Measurements from ENCODE around the gene CMTM5. TPM values are rescaled to one million over a fixed set of nuclear protein-coding genes. Genes with fewer than 3 reads are reported as not detected.

Gene CMTM5
- total and polyA plus RNA-seq, 8 donors = 0.61 to 1.3 (median 1.1) TPM; not detected in 4

DNA sequence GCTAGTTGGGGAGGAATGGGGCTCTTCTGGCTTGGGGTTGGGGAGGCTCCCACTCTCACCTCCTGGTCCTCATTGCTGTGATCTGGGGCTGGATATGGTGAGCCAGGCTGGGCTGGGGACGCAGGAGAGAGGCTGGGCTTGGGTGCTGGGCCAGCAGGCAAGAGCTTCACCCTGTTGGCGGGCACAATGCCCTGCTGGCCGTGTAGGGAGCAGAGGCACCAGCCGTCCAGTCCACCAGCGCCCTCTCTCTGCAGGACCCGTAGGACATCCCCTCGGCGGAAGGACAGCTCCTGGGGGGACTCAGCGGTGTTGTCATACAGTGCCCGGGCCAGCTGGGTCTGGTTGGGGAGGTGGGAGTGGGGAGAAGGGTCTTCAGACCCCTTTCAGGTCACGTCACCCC is 16.4 kb upstream of the CMTM5 start:
- 67 to 83% (median 75%) methylated on average over 1 to 11 of the region's 11 CpGs for WGBS, 5 donors

DNA sequence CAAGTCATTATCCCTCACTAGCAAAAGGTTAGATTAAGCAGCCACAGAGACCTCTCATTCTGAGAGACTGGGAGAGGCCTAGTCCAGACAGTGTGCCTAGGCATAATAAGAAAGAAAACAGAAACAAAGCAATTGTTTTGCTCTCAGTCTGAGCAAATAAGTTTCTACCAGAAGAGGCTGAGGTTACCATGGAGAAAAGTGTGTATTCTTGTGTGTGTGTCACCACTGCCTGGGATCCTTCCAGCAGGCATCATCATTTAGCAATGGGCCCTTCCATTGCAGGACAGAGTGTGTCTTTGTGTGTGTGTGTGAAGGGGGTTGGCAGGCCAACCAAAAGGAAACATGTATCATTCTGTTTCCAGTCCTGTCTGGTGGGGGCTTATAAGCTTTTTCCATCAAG is 15.5 kb upstream of the CMTM5 start:
- H3K27ac ChIP-seq = peak overlapping the region in 3 of 5 donors; percentile 22 to 67 (median 52)
- peak in 1 of 2 donors; percentile 56 for DNase-seq
- intact Hi-C loops (cut with DNase I; ENCODE audit: low total_unique reads) = no loop called here
- peaks cover 0 to 37% (median 14%) of the 10 kb centered on the region in 4 donors for H3K36me3 ChIP-seq
- H3K4me1 ChIP-seq = peaks cover 8 to 69% (median 34%) of the 10 kb centered on the region in 4 donors
- no peaks in the 10 kb centered on the region for H3K9me3 ChIP-seq
- TF ChIP-seq, protein P1, sequence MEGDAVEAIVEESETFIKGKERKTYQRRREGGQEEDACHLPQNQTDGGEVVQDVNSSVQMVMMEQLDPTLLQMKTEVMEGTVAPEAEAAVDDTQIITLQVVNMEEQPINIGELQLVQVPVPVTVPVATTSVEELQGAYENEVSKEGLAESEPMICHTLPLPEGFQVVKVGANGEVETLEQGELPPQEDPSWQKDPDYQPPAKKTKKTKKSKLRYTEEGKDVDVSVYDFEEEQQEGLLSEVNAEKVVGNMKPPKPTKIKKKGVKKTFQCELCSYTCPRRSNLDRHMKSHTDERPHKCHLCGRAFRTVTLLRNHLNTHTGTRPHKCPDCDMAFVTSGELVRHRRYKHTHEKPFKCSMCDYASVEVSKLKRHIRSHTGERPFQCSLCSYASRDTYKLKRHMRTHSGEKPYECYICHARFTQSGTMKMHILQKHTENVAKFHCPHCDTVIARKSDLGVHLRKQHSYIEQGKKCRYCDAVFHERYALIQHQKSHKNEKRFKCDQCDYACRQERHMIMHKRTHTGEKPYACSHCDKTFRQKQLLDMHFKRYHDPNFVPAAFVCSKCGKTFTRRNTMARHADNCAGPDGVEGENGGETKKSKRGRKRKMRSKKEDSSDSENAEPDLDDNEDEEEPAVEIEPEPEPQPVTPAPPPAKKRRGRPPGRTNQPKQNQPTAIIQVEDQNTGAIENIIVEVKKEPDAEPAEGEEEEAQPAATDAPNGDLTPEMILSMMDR (IDR thresholded peaks at IDR 0.05) = no peak
- TF ChIP-seq EP300 (IDR thresholded peaks at IDR 0.05) = no peak
- TF ChIP-seq POLR2A (IDR thresholded peaks at IDR 0.05) = no peak
- TF ChIP-seq POLR2AphosphoS5 (IDR thresholded peaks at IDR 0.05) = no peak
- no peak overlapping the region for H3K4me3 ChIP-seq
- H3K27me3 ChIP-seq = peaks cover 0 to 26% (median 24%) of the 10 kb centered on the region in 3 donors

More for the DNA sequence above, 16.4 kb upstream of the CMTM5 start:
- no peaks in the 10 kb centered on the region for H3K9me3 ChIP-seq
- TF ChIP-seq EP300 (IDR thresholded peaks at IDR 0.05) (no peak), POLR2AphosphoS5 (IDR thresholded peaks at IDR 0.05) (no peak), POLR2A (IDR thresholded peaks at IDR 0.05) (no peak)
- TF ChIP-seq, protein P1 (IDR thresholded peaks at IDR 0.05) = no peak
- intact Hi-C loops (cut with DNase I; ENCODE audit: low total_unique reads) = no loop called here
- H3K36me3 ChIP-seq = peaks cover 0 to 40% (median 14%) of the 10 kb centered on the region in 4 donors
- peaks cover 0 to 18% (median 18%) of the 10 kb centered on the region in 3 donors for H3K27me3 ChIP-seq
- peak overlapping the region in 4 of 5 donors; percentile 16 to 67 (median 38) for H3K27ac ChIP-seq
- DNase-seq = no peak
- H3K4me1 ChIP-seq = peaks cover 7 to 61% (median 28%) of the 10 kb centered on the region in 4 donors
- H3K4me3 ChIP-seq = no peak overlapping the region

DNA sequence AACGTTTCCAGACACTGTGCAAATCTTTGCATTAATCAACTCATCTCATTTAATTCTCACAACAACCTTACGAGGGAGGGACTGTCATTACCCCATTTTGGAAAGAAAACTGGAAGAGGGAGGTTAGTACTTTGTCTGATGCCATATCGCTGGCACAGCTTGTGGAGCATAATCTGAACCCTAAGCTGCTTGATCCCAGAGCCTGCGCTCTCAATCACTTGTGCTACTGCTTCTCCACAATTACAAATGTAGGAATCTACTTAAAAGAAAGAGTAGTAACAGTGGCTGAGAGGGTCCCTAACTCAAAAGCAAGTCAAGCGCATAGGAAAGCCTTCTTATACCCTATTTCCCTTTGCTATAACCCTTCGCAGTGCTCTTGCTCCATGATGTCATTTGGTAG is 15.1 kb upstream of the CMTM5 start:
- Histone ChIP-seq H3K4me3 (no peak overlapping the region), H3K27ac (peak overlapping the region in 3 of 5 donors; percentile 13 to 22 (median 18))

DNA sequence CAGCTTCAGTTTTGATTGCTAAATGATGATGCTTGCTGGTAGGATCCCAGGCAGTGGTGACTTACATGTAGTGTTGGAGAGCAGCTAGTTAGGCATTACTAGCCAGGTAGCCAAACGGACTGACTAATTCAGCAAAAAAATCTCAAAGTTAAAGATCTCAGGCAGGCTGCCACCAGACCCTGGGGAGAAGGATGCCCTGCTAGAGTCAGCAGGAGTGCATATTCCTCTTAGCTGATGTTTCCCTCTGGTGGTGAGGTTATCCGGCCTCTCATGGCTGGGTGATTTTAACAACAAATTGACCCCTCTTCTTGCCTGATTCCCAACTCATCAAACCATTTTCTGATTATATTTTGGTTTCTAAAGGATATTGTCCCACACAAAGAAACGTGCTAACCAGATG is 14.6 kb upstream of the CMTM5 start:
- Histone ChIP-seq H3K36me3 (peaks cover 0 to 28% (median 9%) of the 10 kb centered on the region in 4 donors), H3K9me3 (no peaks in the 10 kb centered on the region), H3K27ac (peak overlapping the region in 3 of 5 donors; percentile 13 to 22 (median 18)), H3K4me3 (no peak overlapping the region), H3K4me1 (peaks cover 8 to 78% (median 39%) of the 10 kb centered on the region in 4 donors), H3K27me3 (peaks cover 0 to 32% (median 24%) of the 10 kb centered on the region in 3 donors)
- 52 to 81% (median 73%) methylated on average over 3 of the region's 3 CpGs for WGBS, 5 donors
- no peak for TF ChIP-seq EP300 (IDR thresholded peaks at IDR 0.05)
- TF ChIP-seq POLR2A (IDR thresholded peaks at IDR 0.05) = no peak
- no peak for TF ChIP-seq POLR2AphosphoS5 (IDR thresholded peaks at IDR 0.05)
- TF ChIP-seq, protein P1 (IDR thresholded peaks at IDR 0.05) = no peak
- DNase-seq = no peak
- intact Hi-C loops (cut with DNase I; ENCODE audit: low total_unique reads) = no loop called here

More for the DNA sequence above, 15.1 kb upstream of the CMTM5 start:
- no peak for DNase-seq
- intact Hi-C loops (cut with DNase I; ENCODE audit: low total_unique reads) = no loop called here
- Histone ChIP-seq H3K27me3 (peaks cover 0 to 31% (median 24%) of the 10 kb centered on the region in 3 donors), H3K4me1 (peaks cover 8 to 74% (median 37%) of the 10 kb centered on the region in 4 donors), H3K36me3 (peaks cover 0 to 33% (median 13%) of the 10 kb centered on the region in 4 donors), H3K9me3 (no peaks in the 10 kb centered on the region)
- WGBS, 5 donors = 74 to 87% (median 78%) methylated on average over 6 of the region's 6 CpGs
- TF ChIP-seq POLR2AphosphoS5 (IDR thresholded peaks at IDR 0.05) (no peak), EP300 (IDR thresholded peaks at IDR 0.05) (no peak), POLR2A (IDR thresholded peaks at IDR 0.05) (no peak)
- TF ChIP-seq, protein P1 (IDR thresholded peaks at IDR 0.05) = no peak

Data from stomach (tissue), 9 donors.